Parathyroid adenoma (tissue), 2 donors: ENCODE results near the gene ZNF324B.

Experiments
- H2AFZ ChIP-seq: fragments of 300-600 bp; sonication (generic); one replicate; pipeline ENCODE4 v1.7.0; 2017; ENCODE audit warnings: antibody characterized with exemption, mild to moderate bottlenecking
- H3K27ac ChIP-seq: fragments of 300-600 bp; sonication (generic); one replicate; pipeline ENCODE4 v1.7.0; 2017
- H3K27me3 ChIP-seq: fragments of 300-600 bp; sonication (generic); one replicate; pipeline ENCODE4 v1.7.0; 2017; ENCODE audit warnings: low read length; ENCODE audit not compliant: control insufficient read depth, insufficient read depth
- H3K36me3 ChIP-seq: fragments of 300-600 bp; sonication (generic); one replicate; pipeline ENCODE4 v1.7.0; 2017; ENCODE audit warnings: low read length; ENCODE audit not compliant: control insufficient read depth, insufficient read depth
- H3K4me1 ChIP-seq: fragments of 300-600 bp; sonication (generic); one replicate; pipeline ENCODE4 v1.7.0; 2017; ENCODE audit warnings: control low read depth
- H3K4me2 ChIP-seq: fragments of 300-600 bp; sonication (generic); one replicate; pipeline ENCODE4 v1.7.0; 2017; ENCODE audit warnings: low read length
- H3K4me3 ChIP-seq: fragments of 300-600 bp; sonication (generic); one replicate; pipeline ENCODE4 v1.7.0; 2017; ENCODE audit warnings: low read depth, low read length
- H3K79me2 ChIP-seq: fragments of 300-600 bp; sonication (generic); one replicate; pipeline ENCODE4 v1.7.0; 2017; ENCODE audit warnings: control low read depth
- H3K9ac ChIP-seq: fragments of 300-600 bp; sonication (generic); one replicate; pipeline ENCODE4 v1.7.0; 2017; ENCODE audit warnings: mild to moderate bottlenecking
- H3K9me3 ChIP-seq: fragments of 300-600 bp; sonication (generic); one replicate; pipeline ENCODE4 v1.7.0; 2017; ENCODE audit warnings: low read length; ENCODE audit not compliant: control insufficient read depth
- CTCF ChIP-seq: fragments of 300-600 bp; sonication (generic); IDR thresholded peaks from one replicate; pipeline ENCODE4 v1.7.0; 2017; ENCODE audit warnings: antibody characterized with exemption, mild to moderate bottlenecking
- donor health status: primary hyperparathyroidism.

The ZNF324B gene

GRCh38 chr19:58453743-58454142 lies 2.3 kb downstream of the ZNF324B start:
- Histone ChIP-seq H3K79me2 (peaks cover 11% of the 10 kb centered on the region), H3K27me3 (no peaks in the 10 kb centered on the region), H3K9ac (no peak overlapping the region), H3K36me3 (no peaks in the 10 kb centered on the region), H3K27ac (no peak overlapping the region), H3K4me1 (peaks cover 11% of the 10 kb centered on the region), H2AFZ (no peak overlapping the region), H3K4me2 (no peak overlapping the region), H3K4me3 (no peak overlapping the region), H3K9me3 (no peaks in the 10 kb centered on the region)
- no peak for TF ChIP-seq CTCF

GRCh38 chr19:58455306-58455705 lies 3.9 kb downstream of the ZNF324B start:
- no peak for TF ChIP-seq CTCF
- Histone ChIP-seq H3K36me3 (no peaks in the 10 kb centered on the region), H2AFZ (no peak overlapping the region)

GRCh38 chr19:58456111-58456510 lies 4.7 kb downstream of the ZNF324B start:
- no peak overlapping the region for H3K9ac ChIP-seq
- no peaks in the 10 kb centered on the region for H3K36me3 ChIP-seq
- H3K27me3 ChIP-seq: no peaks in the 10 kb centered on the region
- H3K79me2 ChIP-seq: peaks cover 4% of the 10 kb centered on the region
- no peaks in the 10 kb centered on the region for H3K9me3 ChIP-seq
- H3K4me2 ChIP-seq: no peak overlapping the region
- no peak overlapping the region for H2AFZ ChIP-seq
- H3K4me3 ChIP-seq: no peak overlapping the region
- H3K27ac ChIP-seq: no peak overlapping the region
- peaks cover 6% of the 10 kb centered on the region for H3K4me1 ChIP-seq
- TF ChIP-seq CTCF: no peak

More at GRCh38 chr19:58455306-58455705, 3.9 kb downstream of the ZNF324B start:
- H3K9me3 ChIP-seq: no peaks in the 10 kb centered on the region
- no peak overlapping the region for H3K9ac ChIP-seq
- no peak overlapping the region for H3K27ac ChIP-seq
- H3K4me2 ChIP-seq: no peak overlapping the region
- H3K27me3 ChIP-seq: no peaks in the 10 kb centered on the region
- H3K4me3 ChIP-seq: no peak overlapping the region
- peaks cover 11% of the 10 kb centered on the region for H3K4me1 ChIP-seq
- H3K79me2 ChIP-seq: peaks cover 7% of the 10 kb centered on the region

GRCh38 chr19:58460039-58460438 lies 8.6 kb downstream of the ZNF324B start:
- H3K4me3 ChIP-seq: no peak overlapping the region
- no peaks in the 10 kb centered on the region for H3K4me1 ChIP-seq
- H3K36me3 ChIP-seq: no peaks in the 10 kb centered on the region
- no peaks in the 10 kb centered on the region for H3K79me2 ChIP-seq
- H3K27me3 ChIP-seq: no peaks in the 10 kb centered on the region
- no peak overlapping the region for H3K27ac ChIP-seq
- no peak for TF ChIP-seq CTCF
- H3K9me3 ChIP-seq: no peaks in the 10 kb centered on the region
- H3K4me2 ChIP-seq: no peak overlapping the region
- H2AFZ ChIP-seq: no peak overlapping the region
- no peak overlapping the region for H3K9ac ChIP-seq

- Histone ChIP-seq H3K36me3 (no peaks in the 10 kb centered on the region), H3K27ac (peak overlapping the region; percentile 72), H3K27me3 (no peaks in the 10 kb centered on the region), H3K79me2 (peaks cover 13% of the 10 kb centered on the region), H3K9me3 (no peaks in the 10 kb centered on the region), H3K9ac (no peak overlapping the region), H3K4me1 (no peaks in the 10 kb centered on the region), H3K4me2 (peak overlapping the region; percentile 84), H2AFZ (peak overlapping the region; percentile 93), H3K4me3 (peak overlapping the region; percentile 92)
- TF ChIP-seq CTCF: no peak
Measured at GRCh38 chr19:58466089-58466759, 14.8 kb downstream of the ZNF324B start.
